ENCODE results near the gene L1TD1.

GRCh38 chr1:62233926-62234450, 39.3 kb downstream of the L1TD1 start:
- TF ChIP-seq, protein P1, sequence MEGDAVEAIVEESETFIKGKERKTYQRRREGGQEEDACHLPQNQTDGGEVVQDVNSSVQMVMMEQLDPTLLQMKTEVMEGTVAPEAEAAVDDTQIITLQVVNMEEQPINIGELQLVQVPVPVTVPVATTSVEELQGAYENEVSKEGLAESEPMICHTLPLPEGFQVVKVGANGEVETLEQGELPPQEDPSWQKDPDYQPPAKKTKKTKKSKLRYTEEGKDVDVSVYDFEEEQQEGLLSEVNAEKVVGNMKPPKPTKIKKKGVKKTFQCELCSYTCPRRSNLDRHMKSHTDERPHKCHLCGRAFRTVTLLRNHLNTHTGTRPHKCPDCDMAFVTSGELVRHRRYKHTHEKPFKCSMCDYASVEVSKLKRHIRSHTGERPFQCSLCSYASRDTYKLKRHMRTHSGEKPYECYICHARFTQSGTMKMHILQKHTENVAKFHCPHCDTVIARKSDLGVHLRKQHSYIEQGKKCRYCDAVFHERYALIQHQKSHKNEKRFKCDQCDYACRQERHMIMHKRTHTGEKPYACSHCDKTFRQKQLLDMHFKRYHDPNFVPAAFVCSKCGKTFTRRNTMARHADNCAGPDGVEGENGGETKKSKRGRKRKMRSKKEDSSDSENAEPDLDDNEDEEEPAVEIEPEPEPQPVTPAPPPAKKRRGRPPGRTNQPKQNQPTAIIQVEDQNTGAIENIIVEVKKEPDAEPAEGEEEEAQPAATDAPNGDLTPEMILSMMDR (IDR thresholded peaks at IDR 0.05): no peak
- TF ChIP-seq POLR2A (IDR thresholded peaks at IDR 0.05): no peak

All from lower leg skin (tissue), 3 donors.